Gastrocnemius medialis (tissue), 4 donors: ENCODE results near the gene OR52W1.

Experiments used
- POLR2A ChIP-seq, 2 donors: fragments of 450-650 bp; IDR thresholded peaks; one replicate each; pipeline ENCODE4 v1.6.1; 2017; ENCODE audit warnings: antibody characterized with exemption in 2 of 2, mild to moderate bottlenecking in 2 of 2, moderate library complexity in 2 of 2
- TF ChIP-seq, protein P1 (sequence below), 5 experiments: fragments of 450-650 bp in 3 of 5; fragments of 200-600 bp in 2 of 5; sonication (generic) in 2 of 5; IDR thresholded peaks in 4 of 5; conservative IDR thresholded peaks in 1 of 5; 1 replicate in 4 of 5; 2 replicates in 1 of 5; pipeline ENCODE4 v1.5.1; 2016 to 2019; ENCODE audit warnings: antibody characterized with exemption in 5 of 5, mild to moderate bottlenecking in 3 of 5, moderate library complexity in 3 of 5

DNA sequence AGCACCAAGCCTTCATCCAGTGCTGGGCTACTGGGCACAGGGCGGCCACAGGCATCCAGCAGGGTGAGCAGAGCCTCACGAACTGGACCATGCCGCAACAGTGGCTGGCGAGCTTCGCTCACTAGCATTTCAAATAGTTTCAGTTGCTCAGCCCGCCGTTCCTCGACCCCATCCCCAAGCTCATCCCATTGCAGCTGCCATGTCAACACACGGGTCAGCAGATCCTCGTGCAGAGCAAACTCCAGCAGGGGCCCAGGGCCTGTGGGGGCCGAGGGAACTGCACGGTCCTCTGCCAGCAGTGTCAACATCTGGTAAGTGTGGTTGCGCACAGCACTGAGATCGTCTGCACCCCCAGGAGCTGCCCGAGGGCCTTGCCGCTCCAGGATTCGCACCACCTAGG lies 24.8 kb downstream of the OR52W1 start:
- TF ChIP-seq, protein P1, sequence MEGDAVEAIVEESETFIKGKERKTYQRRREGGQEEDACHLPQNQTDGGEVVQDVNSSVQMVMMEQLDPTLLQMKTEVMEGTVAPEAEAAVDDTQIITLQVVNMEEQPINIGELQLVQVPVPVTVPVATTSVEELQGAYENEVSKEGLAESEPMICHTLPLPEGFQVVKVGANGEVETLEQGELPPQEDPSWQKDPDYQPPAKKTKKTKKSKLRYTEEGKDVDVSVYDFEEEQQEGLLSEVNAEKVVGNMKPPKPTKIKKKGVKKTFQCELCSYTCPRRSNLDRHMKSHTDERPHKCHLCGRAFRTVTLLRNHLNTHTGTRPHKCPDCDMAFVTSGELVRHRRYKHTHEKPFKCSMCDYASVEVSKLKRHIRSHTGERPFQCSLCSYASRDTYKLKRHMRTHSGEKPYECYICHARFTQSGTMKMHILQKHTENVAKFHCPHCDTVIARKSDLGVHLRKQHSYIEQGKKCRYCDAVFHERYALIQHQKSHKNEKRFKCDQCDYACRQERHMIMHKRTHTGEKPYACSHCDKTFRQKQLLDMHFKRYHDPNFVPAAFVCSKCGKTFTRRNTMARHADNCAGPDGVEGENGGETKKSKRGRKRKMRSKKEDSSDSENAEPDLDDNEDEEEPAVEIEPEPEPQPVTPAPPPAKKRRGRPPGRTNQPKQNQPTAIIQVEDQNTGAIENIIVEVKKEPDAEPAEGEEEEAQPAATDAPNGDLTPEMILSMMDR (IDR thresholded peaks at IDR 0.05 in 4 of 5, conservative IDR thresholded peaks at IDR 0.05 in 1 of 5) = no peak
- no peak for TF ChIP-seq POLR2A (IDR thresholded peaks at IDR 0.05)
